ENCODE data around the gene ARHGAP26.

The ARHGAP26 gene

GRCh38 chr5:143077453-143078103 lies 307.4 kb downstream of the ARHGAP26 start:
- TF ChIP-seq, protein P1, sequence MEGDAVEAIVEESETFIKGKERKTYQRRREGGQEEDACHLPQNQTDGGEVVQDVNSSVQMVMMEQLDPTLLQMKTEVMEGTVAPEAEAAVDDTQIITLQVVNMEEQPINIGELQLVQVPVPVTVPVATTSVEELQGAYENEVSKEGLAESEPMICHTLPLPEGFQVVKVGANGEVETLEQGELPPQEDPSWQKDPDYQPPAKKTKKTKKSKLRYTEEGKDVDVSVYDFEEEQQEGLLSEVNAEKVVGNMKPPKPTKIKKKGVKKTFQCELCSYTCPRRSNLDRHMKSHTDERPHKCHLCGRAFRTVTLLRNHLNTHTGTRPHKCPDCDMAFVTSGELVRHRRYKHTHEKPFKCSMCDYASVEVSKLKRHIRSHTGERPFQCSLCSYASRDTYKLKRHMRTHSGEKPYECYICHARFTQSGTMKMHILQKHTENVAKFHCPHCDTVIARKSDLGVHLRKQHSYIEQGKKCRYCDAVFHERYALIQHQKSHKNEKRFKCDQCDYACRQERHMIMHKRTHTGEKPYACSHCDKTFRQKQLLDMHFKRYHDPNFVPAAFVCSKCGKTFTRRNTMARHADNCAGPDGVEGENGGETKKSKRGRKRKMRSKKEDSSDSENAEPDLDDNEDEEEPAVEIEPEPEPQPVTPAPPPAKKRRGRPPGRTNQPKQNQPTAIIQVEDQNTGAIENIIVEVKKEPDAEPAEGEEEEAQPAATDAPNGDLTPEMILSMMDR (IDR thresholded peaks at IDR 0.05): no peak

- TF ChIP-seq, protein P1 (IDR thresholded peaks at IDR 0.05): no peak
These were observed 308.1 kb downstream of the ARHGAP26 start for GRCh38 chr5:143078313-143078712.

DNA sequence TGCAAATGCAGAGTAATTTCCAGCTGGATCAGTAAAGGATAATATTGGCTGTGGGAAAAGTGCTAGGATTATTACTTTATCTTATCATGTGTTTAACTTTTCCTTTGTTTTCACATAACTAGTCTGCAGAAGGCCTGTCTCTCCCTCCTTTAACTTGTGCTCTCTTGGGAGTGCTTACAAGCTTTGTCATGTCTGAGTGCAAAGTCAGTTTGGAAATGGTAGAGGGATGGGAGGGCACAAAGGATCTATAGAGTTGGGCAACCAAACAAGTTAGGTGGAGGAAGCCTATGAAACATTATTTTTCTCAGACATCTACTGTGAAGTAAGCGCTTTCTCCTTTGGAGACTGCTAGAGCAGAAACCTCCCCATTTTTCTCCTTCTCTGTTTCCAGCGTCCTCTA lies 308.8 kb downstream of the ARHGAP26 start:
- TF ChIP-seq, protein P1 (IDR thresholded peaks at IDR 0.05): no peak

- TF ChIP-seq, protein P1 (IDR thresholded peaks at IDR 0.05): no peak
These were observed 310.2 kb downstream of the ARHGAP26 start for GRCh38 chr5:143080407-143080806.

- TF ChIP-seq, protein P1 (IDR thresholded peaks at IDR 0.05): no peak
These were observed 310.8 kb downstream of the ARHGAP26 start for GRCh38 chr5:143080982-143081381.

- TF ChIP-seq, protein P1 (IDR thresholded peaks at IDR 0.05): no peak
These were observed 312.8 kb downstream of the ARHGAP26 start for GRCh38 chr5:143083006-143083405.

DNA sequence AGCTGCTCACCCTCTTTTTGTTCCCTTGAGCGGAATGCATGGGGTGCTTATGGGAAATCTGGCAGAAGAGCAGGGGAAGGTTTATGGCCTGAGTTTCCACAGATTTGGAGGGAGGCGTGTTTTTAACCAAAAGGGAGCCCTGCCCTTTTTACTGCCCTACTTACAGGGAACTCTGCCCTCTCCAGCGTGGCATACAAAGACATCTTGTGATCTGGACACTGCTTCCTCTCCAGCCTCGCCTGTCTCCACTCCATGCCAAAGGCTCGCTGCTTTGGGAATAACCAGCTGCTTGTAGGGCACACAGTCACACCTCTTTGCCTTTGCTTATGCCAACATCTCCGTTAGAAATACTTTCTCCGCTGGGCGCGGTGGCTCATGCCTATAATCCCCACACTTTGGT lies 314.2 kb downstream of the ARHGAP26 start:
- TF ChIP-seq, protein P1 (IDR thresholded peaks at IDR 0.05): no peak
